ENCODE results near the gene FOXI2. TPM values are rescaled to one million over a fixed set of nuclear protein-coding genes. Genes with fewer than 3 reads are reported as not detected.

FOXI2 gene
- total RNA-seq, 1 donor from 2014 or later, result not detected

- Mint-ChIP-seq H3K36me3 (ENCODE audit: low read depth, unreplicated experiment) (peaks cover 6% of the 10 kb centered on the region), H3K9me3 (ENCODE audit: unreplicated experiment) (no peaks in the 10 kb centered on the region), H3K27ac (ENCODE audit: unreplicated experiment) (no peak overlapping the region), H3K27me3 (ENCODE audit: unreplicated experiment) (peaks cover 22% of the 10 kb centered on the region), H3K4me1 (ENCODE audit: unreplicated experiment) (peaks cover 6% of the 10 kb centered on the region), H3K4me3 (ENCODE audit: unreplicated experiment) (no peak overlapping the region)
- DNase-seq (ENCODE audit: low spot score), result no peak
- no peak for TF ChIP-seq CTCF (IDR thresholded peaks at IDR 0.05; ENCODE audit: unreplicated experiment)
Observed at GRCh38 chr10:127735723-127736221, 1.2 kb upstream of the FOXI2 start.

- Mint-ChIP-seq H3K9me3 (ENCODE audit: unreplicated experiment) (no peaks in the 10 kb centered on the region), H3K4me3 (ENCODE audit: unreplicated experiment) (no peak overlapping the region), H3K27me3 (ENCODE audit: unreplicated experiment) (peaks cover 23% of the 10 kb centered on the region), H3K4me1 (ENCODE audit: unreplicated experiment) (peaks cover 6% of the 10 kb centered on the region), H3K36me3 (ENCODE audit: low read depth, unreplicated experiment) (peaks cover 6% of the 10 kb centered on the region), H3K27ac (ENCODE audit: unreplicated experiment) (no peak overlapping the region)
- DNase-seq (ENCODE audit: low spot score), result peak; percentile 38
- no peak for TF ChIP-seq CTCF (IDR thresholded peaks at IDR 0.05; ENCODE audit: unreplicated experiment)
Observed at GRCh38 chr10:127736222-127736914, 617 bp upstream of the FOXI2 start.

GRCh38 chr10:127737563-127738511 is 852 bp downstream of the FOXI2 start:
- peaks cover 6% of the 10 kb centered on the region for H3K36me3 Mint-ChIP-seq (ENCODE audit: low read depth, unreplicated experiment)
- no peaks in the 10 kb centered on the region for H3K9me3 Mint-ChIP-seq (ENCODE audit: unreplicated experiment)
- H3K4me3 Mint-ChIP-seq (ENCODE audit: unreplicated experiment), result no peak overlapping the region
- no peak for TF ChIP-seq CTCF (IDR thresholded peaks at IDR 0.05; ENCODE audit: unreplicated experiment)
- H3K27me3 Mint-ChIP-seq (ENCODE audit: unreplicated experiment), result peaks cover 23% of the 10 kb centered on the region
- peak; percentile 12 for DNase-seq (ENCODE audit: low spot score)
- no peak overlapping the region for H3K27ac Mint-ChIP-seq (ENCODE audit: unreplicated experiment)
- peaks cover 6% of the 10 kb centered on the region for H3K4me1 Mint-ChIP-seq (ENCODE audit: unreplicated experiment)

DNA sequence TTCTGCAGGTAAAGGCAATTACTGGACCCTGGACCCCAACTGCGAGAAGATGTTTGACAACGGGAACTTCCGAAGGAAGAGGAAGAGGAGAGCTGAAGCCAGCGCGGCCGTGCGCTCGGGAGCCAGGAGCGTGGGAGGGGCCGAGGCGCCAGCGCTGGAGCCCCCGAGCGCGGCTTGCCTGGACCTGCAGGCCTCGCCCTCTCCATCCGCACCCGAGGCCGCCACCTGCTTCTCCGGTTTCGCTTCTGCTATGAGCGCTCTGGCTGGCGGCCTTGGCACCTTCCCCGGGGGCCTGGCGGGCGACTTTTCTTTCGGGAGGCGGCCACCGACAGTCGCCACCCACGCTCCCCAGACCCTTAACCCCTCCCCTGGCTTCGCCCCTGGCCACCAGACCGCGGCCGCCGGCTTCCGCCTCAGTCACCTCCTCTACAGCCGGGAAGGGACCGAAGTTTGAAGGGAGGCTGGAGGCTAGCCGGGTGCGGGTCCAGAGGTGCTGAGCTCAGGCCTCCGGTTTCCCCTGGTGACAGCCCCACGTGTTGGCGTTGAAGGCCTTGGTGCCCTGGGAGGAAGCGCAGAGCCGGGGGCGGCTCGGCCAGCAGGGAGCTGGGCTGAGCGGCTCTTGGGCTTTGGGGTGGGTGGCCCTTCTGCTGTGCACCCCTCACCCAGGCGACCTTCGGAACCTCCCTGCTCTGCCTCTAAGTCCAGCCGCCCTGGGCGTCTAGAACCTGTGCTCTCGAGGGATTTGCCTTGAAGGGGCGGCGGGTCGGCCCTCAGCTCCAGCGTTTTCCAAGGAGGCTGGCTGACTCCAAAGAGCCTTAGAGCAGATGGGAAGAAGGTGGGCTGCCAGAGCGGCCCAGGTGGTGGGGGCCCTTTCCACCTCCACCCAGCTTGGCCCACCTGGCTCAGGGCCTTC is 1.8 kb downstream of the FOXI2 start:
- peaks cover 13% of the 10 kb centered on the region for H3K27me3 Mint-ChIP-seq (ENCODE audit: unreplicated experiment)
- H3K4me3 Mint-ChIP-seq (ENCODE audit: unreplicated experiment), result no peak overlapping the region
- TF ChIP-seq CTCF (IDR thresholded peaks at IDR 0.05; ENCODE audit: unreplicated experiment), result no peak
- no peaks in the 10 kb centered on the region for H3K36me3 Mint-ChIP-seq (ENCODE audit: low read depth, unreplicated experiment)
- no peak for DNase-seq (ENCODE audit: low spot score)
- no peaks in the 10 kb centered on the region for H3K9me3 Mint-ChIP-seq (ENCODE audit: unreplicated experiment)
- H3K4me1 Mint-ChIP-seq (ENCODE audit: unreplicated experiment), result peaks cover 6% of the 10 kb centered on the region
- H3K27ac Mint-ChIP-seq (ENCODE audit: unreplicated experiment), result no peak overlapping the region
